ENCODE measurements around the gene MPLKIP.

- TF ChIP-seq POLR2A (IDR thresholded peaks at IDR 0.05) (no peak), CTCF (IDR thresholded peaks at IDR 0.05) (no peak)
These were observed 38.6 kb downstream of the MPLKIP start for GRCh38 chr7:40095695-40096327.

All from thyroid gland (tissue), 4 donors.